ENCODE data around the gene ANKRD34A.

Gene ANKRD34A

GRCh38 chr1:145964328-145965118 lies at the start of gene ANKRD34A, which contains the start of gene POLR3GL:
ANKRD34A (minus strand) TSS chr1:145964575; CDS start chr1:145961759, 2,816 bp downstream.
POLR3GL (plus strand) TSS chr1:145964690; CDS start chr1:145974866, 10,176 bp downstream.
- DNase-seq = peak; percentile 93

GRCh38 chr1:146013559-146013922 lies 49.2 kb upstream of the ANKRD34A start:
- DNase-seq = no peak

GRCh38 chr1:146012703-146013558 lies 48.6 kb upstream of the ANKRD34A start:
- DNase-seq = peak; percentile 72

- no peak for DNase-seq
Observed at GRCh38 chr1:146010126-146010738, 45.9 kb upstream of the ANKRD34A start.

- DNase-seq = no peak
Observed at GRCh38 chr1:146007489-146008133, 43.2 kb upstream of the ANKRD34A start.

- DNase-seq = no peak
Observed at GRCh38 chr1:146001709-146002108, 37.3 kb upstream of the ANKRD34A start.

GRCh38 chr1:145999321-146000024 lies 35.1 kb upstream of the ANKRD34A start:
- DNase-seq = peak; percentile 59

GRCh38 chr1:145997718-145998023 lies 33.3 kb upstream of the ANKRD34A start:
- DNase-seq = no peak

- peak; percentile 74 for DNase-seq
Observed at GRCh38 chr1:145997016-145997717, 32.8 kb upstream of the ANKRD34A start.

- DNase-seq = peak; percentile 92
Observed at GRCh38 chr1:145996433-145997015, 32.1 kb upstream of the ANKRD34A start, which contains the start of gene TXNIP. TXNIP (minus strand) TSS chr1:145996579; CDS start chr1:145996266, 313 bp downstream.

GRCh38 chr1:145995964-145996432 lies 31.6 kb upstream of the ANKRD34A start:
- peak; percentile 30 for DNase-seq

- peak; percentile 29 for DNase-seq
Observed at GRCh38 chr1:145995148-145995881, 30.9 kb upstream of the ANKRD34A start.

- DNase-seq = peak; percentile 57
Observed at GRCh38 chr1:145994391-145995120, 30.2 kb upstream of the ANKRD34A start.

- no peak for DNase-seq
Observed at GRCh38 chr1:145993618-145994390, 29.4 kb upstream of the ANKRD34A start.

GRCh38 chr1:145992958-145993617 lies 28.7 kb upstream of the ANKRD34A start:
- DNase-seq = no peak

- DNase-seq = no peak
Observed at GRCh38 chr1:145992502-145992936, 28.1 kb upstream of the ANKRD34A start.

- DNase-seq = no peak
Observed at GRCh38 chr1:145991735-145992412, 27.5 kb upstream of the ANKRD34A start.

All from CD4-positive, alpha-beta T cell treated with Interleukin-6 for 4 hours (primary cell).